Small intestine (tissue), 7 donors: ENCODE results near the gene MMUT. TPM values are rescaled to one million over a fixed set of nuclear protein-coding genes. Genes with fewer than 3 reads are reported as not detected.
"Not testable (repeated sequence)": the region's sequence is repeated elsewhere in the genome, so short reads cannot be mapped to it uniquely, and the experiment has no call there.

Source experiments
- DNase-seq, 2 donors: peaks; one replicate each; pipeline versions ENCODE4 v3.0.0 to v3.0.0-alpha.2; 2013
- FAIRE-seq: peaks from 2 replicates; lab custom pipeline; 2012; peaks lifted over from hg19 to GRCh38; lab: Jason Lieb, UNC
- H3K27ac ChIP-seq, 3 donors: one replicate each; pipeline ENCODE4 v1.5.1; 2013; ENCODE audit warnings: low read length in 2 of 3, mild to moderate bottlenecking in 2 of 3, control low read depth in 1 of 3, inconsistent platforms in 1 of 3, low read depth in 1 of 3, moderate library complexity in 1 of 3
- H3K27me3 ChIP-seq, 3 donors: one replicate each; pipeline ENCODE4 v1.6.1; 2013; ENCODE audit warnings: low read length in 3 of 3, inconsistent platforms in 1 of 3; ENCODE audit not compliant: control insufficient read depth in 3 of 3, insufficient read depth in 3 of 3
- H3K36me3 ChIP-seq, 3 donors: one replicate each; pipeline ENCODE4 v1.6.1; 2013; ENCODE audit warnings: low read length in 3 of 3, inconsistent platforms in 1 of 3, low read depth in 1 of 3, mild to moderate bottlenecking in 1 of 3, moderate library complexity in 1 of 3; ENCODE audit not compliant: control insufficient read depth in 3 of 3, insufficient read depth in 2 of 3
- H3K4me1 ChIP-seq, 3 donors: one replicate each; pipeline ENCODE4 v1.6.1; 2013; ENCODE audit warnings: low read length in 2 of 3, inconsistent platforms in 1 of 3, low read depth in 1 of 3, mild to moderate bottlenecking in 1 of 3, moderate library complexity in 1 of 3; ENCODE audit not compliant: control insufficient read depth in 3 of 3, insufficient read depth in 2 of 3
- H3K4me3 ChIP-seq, 3 donors: one replicate each; pipeline ENCODE4 v1.5.1; 2013; ENCODE audit warnings: low read length in 3 of 3, control low read depth in 1 of 3, inconsistent platforms in 1 of 3, low read depth in 1 of 3, mild to moderate bottlenecking in 1 of 3, moderate library complexity in 1 of 3
- H3K9me3 ChIP-seq, 2 donors: one replicate each; pipeline ENCODE4 v1.6.1; 2013; ENCODE audit warnings: low read depth in 1 of 2, low read length in 1 of 2; ENCODE audit not compliant: control insufficient read depth in 2 of 2, insufficient read depth in 1 of 2
- WGBS, 3 donors: extraction: QIAGEN DNeasy Blood & Tissue Kit; methylation state at CpG; one replicate each; pipeline ENCODE4 v1.1.7; 2013; 5-methylcytosine and 5-hydroxymethylcytosine counted together
- polyA plus RNA-seq, 4 donors: library from polyadenylated mRNA; stranded (reverse) in 3 of 4; unstranded in 1 of 4; fragments of 200-250 nt in 3 of 4; fragments of 120-200 nt in 1 of 4; gene quantifications; one replicate each; pipeline versions ENCODE4 v1.2.1 to v1.2.3, GENCODE V29; 2013
- donor health status: healthy with polysubstance abuse.
- donor health status: control.
- donor health status: control.
- donor health status: Bipolar disorder and iron deficiency.
- donor health status: healthy.

Gene MMUT
- polyA plus RNA-seq, 4 donors = 18.0 to 37.6 (median 21.2) TPM

GRCh38 chr6:49415358-49415757 lies 47.7 kb downstream of the MMUT start:
- H3K36me3 ChIP-seq = no peaks in the 10 kb centered on the region
- no peak for FAIRE-seq
- 37 to 83% (median 64%) methylated on average over 1 of the region's 1 CpG for WGBS, 3 donors
- no peaks in the 10 kb centered on the region for H3K4me1 ChIP-seq
- no peak for DNase-seq
- peaks cover 0 to 3% (median 0%) of the 10 kb centered on the region in 3 donors for H3K27me3 ChIP-seq
- no peak overlapping the region for H3K4me3 ChIP-seq
- no peaks in the 10 kb centered on the region for H3K9me3 ChIP-seq
- H3K27ac ChIP-seq = no peak overlapping the region

DNA sequence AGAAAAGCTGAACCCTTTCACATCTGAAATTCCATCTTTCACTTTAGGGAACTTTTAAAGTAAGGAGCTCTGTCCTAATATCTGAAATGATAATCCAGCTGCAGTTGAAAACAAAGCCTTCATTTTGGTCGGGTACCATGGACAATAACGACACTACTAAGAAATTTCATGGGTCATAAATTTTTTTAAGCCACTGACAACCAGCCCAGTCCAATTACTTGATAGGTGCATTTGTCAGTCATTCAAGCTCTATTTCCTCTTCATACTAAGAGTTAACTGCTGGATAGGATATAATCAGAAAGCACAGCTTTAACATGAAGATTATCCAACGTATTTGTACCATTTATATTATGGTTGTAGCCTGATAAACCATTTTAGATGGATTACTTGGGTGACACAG lies 52.5 kb downstream of the MMUT start:
- DNase-seq = no peak
- FAIRE-seq = no peak
- no peaks in the 10 kb centered on the region for H3K4me1 ChIP-seq
- 18 to 59% (median 35%) methylated on average over 3 of the region's 3 CpGs for WGBS, 3 donors
- H3K27me3 ChIP-seq = peaks cover 0 to 3% (median 0%) of the 10 kb centered on the region in 3 donors
- H3K36me3 ChIP-seq = no peaks in the 10 kb centered on the region
- H3K9me3 ChIP-seq = no peaks in the 10 kb centered on the region
- no peak overlapping the region for H3K4me3 ChIP-seq
- H3K27ac ChIP-seq = no peak overlapping the region

GRCh38 chr6:49409951-49410542 lies 53.0 kb downstream of the MMUT start:
- peaks cover 0 to 3% (median 0%) of the 10 kb centered on the region in 3 donors for H3K27me3 ChIP-seq
- H3K4me3 ChIP-seq = no peak overlapping the region
- H3K4me1 ChIP-seq = no peaks in the 10 kb centered on the region
- no peaks in the 10 kb centered on the region for H3K9me3 ChIP-seq
- WGBS, 3 donors = 17 to 22% (median 18%) methylated on average over 9 of the region's 9 CpGs
- H3K27ac ChIP-seq = no peak overlapping the region
- FAIRE-seq = no peak
- no peaks in the 10 kb centered on the region for H3K36me3 ChIP-seq
- DNase-seq = peak; percentile 61 to 77

GRCh38 chr6:49406250-49406970 lies 56.6 kb downstream of the MMUT start:
- no peak for FAIRE-seq
- Histone ChIP-seq H3K4me1 (no peaks in the 10 kb centered on the region), H3K36me3 (no peaks in the 10 kb centered on the region), H3K27me3 (peaks cover 0 to 2% (median 0%) of the 10 kb centered on the region in 3 donors), H3K27ac (no peak overlapping the region), H3K4me3 (no peak overlapping the region), H3K9me3 (no peaks in the 10 kb centered on the region)
- WGBS, 3 donors = 50 to 56% (median 55%) methylated on average over 5 of the region's 5 CpGs
- DNase-seq = no peak

GRCh38 chr6:49401063-49401462 lies 62.0 kb downstream of the MMUT start:
- Histone ChIP-seq H3K9me3 (no peaks in the 10 kb centered on the region), H3K27me3 (peaks cover 0 to 2% (median 0%) of the 10 kb centered on the region in 3 donors), H3K4me3 (no peak overlapping the region), H3K4me1 (no peaks in the 10 kb centered on the region), H3K36me3 (no peaks in the 10 kb centered on the region), H3K27ac (no peak overlapping the region)
- DNase-seq (no peak), FAIRE-seq (no peak)
- 29 to 63% (median 49%) methylated on average over 3 of the region's 3 CpGs for WGBS, 3 donors

DNA sequence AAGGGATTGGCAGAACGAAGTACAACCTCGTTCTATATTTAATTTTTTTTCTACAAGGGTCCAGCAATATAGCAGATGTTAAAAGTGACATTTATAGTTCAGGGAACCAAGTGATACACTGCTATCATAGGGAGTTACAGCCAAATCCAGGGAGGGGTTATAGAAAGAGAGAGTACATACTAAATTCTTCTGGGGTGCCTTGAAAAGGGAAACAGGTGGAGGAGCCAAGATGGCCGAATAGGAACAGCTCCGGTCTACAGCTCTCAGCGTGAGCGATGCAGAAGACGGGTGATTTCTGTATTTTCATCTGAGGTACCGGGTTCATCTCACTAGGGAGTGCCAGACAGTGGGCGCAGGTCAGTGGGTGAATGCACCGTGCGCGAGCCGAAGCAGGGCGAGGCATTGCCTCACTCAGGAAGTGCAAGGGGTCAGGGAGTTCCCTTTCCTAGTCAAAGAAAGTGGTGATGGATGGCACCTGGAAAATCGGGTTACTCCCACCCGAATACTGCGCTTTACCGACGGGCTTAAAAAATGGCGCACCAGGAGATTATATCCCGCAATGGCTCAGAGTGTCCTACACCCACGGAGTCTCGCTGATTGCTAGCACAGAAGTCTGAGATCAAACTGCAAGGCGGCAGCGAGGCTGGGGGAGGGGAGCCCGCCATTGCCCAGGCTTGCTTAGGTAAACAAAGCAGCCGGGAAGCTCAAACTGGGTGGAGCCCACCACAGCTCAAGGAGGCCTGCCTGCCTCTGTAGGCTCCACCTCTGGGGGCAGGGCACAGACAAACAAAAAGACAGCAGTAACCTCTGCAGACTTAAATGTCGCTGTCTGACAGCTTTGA lies 76.2 kb downstream of the MMUT start:
- not testable (repeated sequence) for H3K9me3 ChIP-seq, H3K27me3 ChIP-seq, H3K36me3 ChIP-seq, DNase-seq, H3K4me1 ChIP-seq, H3K27ac ChIP-seq, H3K4me3 ChIP-seq, FAIRE-seq
- WGBS, 3 donors = 83 to 89% (median 86%) methylated on average over 25 to 27 of the region's 28 CpGs

- H3K27ac ChIP-seq = no peak overlapping the region
- H3K4me3 ChIP-seq = no peak overlapping the region
- 53 to 60% (median 60%) methylated on average over 2 of the region's 2 CpGs for WGBS, 3 donors
- DNase-seq (no peak), FAIRE-seq (no peak)
- H3K27me3 ChIP-seq = no peaks in the 10 kb centered on the region
- H3K4me1 ChIP-seq = no peaks in the 10 kb centered on the region
- H3K9me3 ChIP-seq = no peaks in the 10 kb centered on the region
- H3K36me3 ChIP-seq = no peaks in the 10 kb centered on the region
Observed at GRCh38 chr6:49384904-49385303, 78.1 kb downstream of the MMUT start.
